H9 (cell line): ENCODE measurements around the gene VN1R2. TPM values are rescaled to one million over a fixed set of nuclear protein-coding genes. Genes with fewer than 3 reads are reported as not detected.

ENCODE experiments used
- DNase-seq: peaks from one replicate; pipeline ENCODE4 v3.0.0-alpha.2; 2017
- H2AFZ ChIP-seq: one replicate; pipeline ENCODE4 v1.6.1; 2013; ENCODE audit warnings: mild to moderate bottlenecking, low read length, control low read depth, moderate library complexity
- H2AK5ac ChIP-seq: 2 replicates; pipeline ENCODE4 v1.6.1; 2013; ENCODE audit warnings: low read length, control low read depth, mixed read lengths; ENCODE audit not compliant: insufficient read length
- H2BK120ac ChIP-seq: one replicate; pipeline ENCODE4 v1.6.1; 2013; ENCODE audit warnings: low read depth, mild to moderate bottlenecking, low read length, control low read depth, inconsistent platforms; ENCODE audit not compliant: poor library complexity, severe bottlenecking
- H2BK12ac ChIP-seq: 2 replicates; pipeline ENCODE4 v1.6.1; 2013; ENCODE audit warnings: low read length, control low read depth, mixed read lengths, low read depth; ENCODE audit not compliant: insufficient read length
- H2BK15ac ChIP-seq: 2 replicates; pipeline ENCODE4 v1.6.1; 2013; ENCODE audit warnings: low read depth, low read length, control low read depth
- H2BK20ac ChIP-seq: one replicate; pipeline ENCODE4 v1.6.1; 2013; ENCODE audit warnings: low read depth, mild to moderate bottlenecking, low read length, control low read depth, inconsistent platforms; ENCODE audit not compliant: poor library complexity, severe bottlenecking
- H2BK5ac ChIP-seq: 2 replicates; pipeline ENCODE4 v1.6.1; 2013; ENCODE audit warnings: low read length, control low read depth, mixed read lengths; ENCODE audit not compliant: insufficient read length
- H3K14ac ChIP-seq: 2 replicates; pipeline ENCODE4 v1.6.1; 2013; ENCODE audit warnings: low read length, control low read depth; ENCODE audit not compliant: insufficient read depth
- H3K18ac ChIP-seq: 2 replicates; pipeline ENCODE4 v1.6.1; 2013; ENCODE audit warnings: low read depth, mild to moderate bottlenecking, mixed read lengths, low read length, control low read depth; ENCODE audit not compliant: insufficient read length
- H3K23ac ChIP-seq: 2 replicates; pipeline ENCODE4 v1.6.1; 2013; ENCODE audit warnings: low read length, control low read depth, mixed read lengths, low read depth; ENCODE audit not compliant: insufficient read length
- H3K23me2 ChIP-seq: 2 replicates; pipeline ENCODE4 v1.6.1; 2013; ENCODE audit warnings: low read depth, mild to moderate bottlenecking, mixed read lengths, low read length, control low read depth; ENCODE audit not compliant: insufficient read length, poor library complexity, severe bottlenecking
- H3K27ac ChIP-seq: 2 replicates; pipeline ENCODE4 v1.5.1; 2013; ENCODE audit warnings: low read length, control low read depth, mixed read lengths, low read depth; ENCODE audit not compliant: insufficient read length
- H3K27me3 ChIP-seq: 2 replicates; pipeline ENCODE4 v1.6.1; 2013; ENCODE audit warnings: low read length, control low read depth, inconsistent platforms; ENCODE audit not compliant: insufficient read depth
- H3K4ac ChIP-seq: 2 replicates; pipeline ENCODE4 v1.6.1; 2013; ENCODE audit warnings: low read depth, mild to moderate bottlenecking, control low read depth, inconsistent platforms, low read length, moderate library complexity
- H3K4me1 ChIP-seq: 2 replicates; pipeline ENCODE4 v1.6.1; 2013; ENCODE audit warnings: low read length, control low read depth, inconsistent platforms; ENCODE audit not compliant: insufficient read depth
- H3K4me2 ChIP-seq: 2 replicates; pipeline ENCODE4 v1.6.1; 2013; ENCODE audit warnings: low read length, control low read depth, mixed read lengths; ENCODE audit not compliant: insufficient read length, insufficient read depth
- H3K56ac ChIP-seq: 2 replicates; pipeline ENCODE4 v1.6.1; 2013; ENCODE audit warnings: low read depth, mild to moderate bottlenecking, mixed read lengths, low read length, control low read depth; ENCODE audit not compliant: insufficient read length
- H3K79me1 ChIP-seq: 2 replicates; pipeline ENCODE4 v1.6.1; 2013; ENCODE audit warnings: low read depth, mild to moderate bottlenecking, moderate library complexity, low read length, control low read depth, inconsistent platforms; ENCODE audit not compliant: insufficient read depth, poor library complexity, severe bottlenecking
- H3K79me2 ChIP-seq: 2 replicates; pipeline ENCODE4 v1.6.1; 2013; ENCODE audit warnings: low read length, control low read depth, inconsistent platforms; ENCODE audit not compliant: insufficient read depth
- H3K9ac ChIP-seq: 2 replicates; pipeline ENCODE4 v1.6.1; 2013; ENCODE audit warnings: low read length, control low read depth, mixed read lengths; ENCODE audit not compliant: insufficient read length; ENCODE audit errors: extremely low read depth
- H3K9me3 ChIP-seq: one replicate; pipeline ENCODE4 v1.6.1; 2013; ENCODE audit warnings: low read depth, low read length, inconsistent platforms; ENCODE audit not compliant: control insufficient read depth
- H3T11ph ChIP-seq: one replicate; pipeline ENCODE4 v1.6.1; 2013; ENCODE audit warnings: mild to moderate bottlenecking, low read length, control low read depth, inconsistent platforms
- H4K20me1 ChIP-seq: one replicate; pipeline ENCODE4 v1.6.1; 2013; ENCODE audit not compliant: control insufficient read depth, insufficient read length, insufficient read depth
- H4K5ac ChIP-seq: 2 replicates; pipeline ENCODE4 v1.6.1; 2013; ENCODE audit warnings: low read depth, mild to moderate bottlenecking, mixed read lengths, low read length, control low read depth; ENCODE audit not compliant: insufficient read length
- H4K8ac ChIP-seq: replicated peaks from 2 replicates; pipeline ENCODE4 v1.6.1; 2013; ENCODE audit warnings: low read length, control low read depth, mixed read lengths, low read depth; ENCODE audit not compliant: insufficient read length
- H4K91ac ChIP-seq: 2 replicates; pipeline ENCODE4 v1.6.1; 2013; ENCODE audit warnings: low read depth, mild to moderate bottlenecking, moderate library complexity, mixed read lengths, low read length, control low read depth; ENCODE audit not compliant: insufficient read length
- H3K27ac Mint-ChIP-seq, 3 experiments: 2 replicates in 2 of 3; 3 replicates in 1 of 3; pipeline ENCODE4 v1.8.0; 2020 to 2021; ENCODE audit warnings: mixed read lengths in 3 of 3, mild to moderate bottlenecking in 1 of 3, moderate library complexity in 1 of 3
- H3K27me3 Mint-ChIP-seq: 2 replicates; pipeline ENCODE4 v1.8.0; 2021; ENCODE audit warnings: low read depth, mild to moderate bottlenecking, moderate library complexity, mixed read lengths
- H3K36me3 Mint-ChIP-seq, 3 experiments: 2 replicates in 2 of 3; 3 replicates in 1 of 3; pipeline ENCODE4 v1.8.0; 2020 to 2021; ENCODE audit warnings: low read depth in 3 of 3, mixed read lengths in 3 of 3; ENCODE audit not compliant: insufficient read depth in 1 of 3
- H3K4me1 Mint-ChIP-seq, 2 experiments: 2 replicates each; pipeline ENCODE4 v1.8.0; 2020; ENCODE audit warnings: mixed read lengths in 2 of 2
- H3K4me3 Mint-ChIP-seq, 2 experiments: 2 replicates in 1 of 2; 3 replicates in 1 of 2; pipeline ENCODE4 v1.8.0; 2020 to 2021; ENCODE audit warnings: mild to moderate bottlenecking in 2 of 2, mixed read lengths in 2 of 2, moderate library complexity in 1 of 2
- H3K9me3 Mint-ChIP-seq, 2 experiments: 2 replicates in 1 of 2; 3 replicates in 1 of 2; pipeline ENCODE4 v1.8.0; 2020; ENCODE audit warnings: mild to moderate bottlenecking in 2 of 2, mixed read lengths in 2 of 2, moderate library complexity in 1 of 2
- WGBS: extraction: QIAGEN DNeasy Blood & Tissue Kit; methylation state at CpG from one replicate; pipeline ENCODE4 v1.1.7; 2013; ENCODE audit warnings: missing lambda C conversion rate, low lambda C conversion rate, mixed read lengths; ENCODE audit not compliant: insufficient read length; ENCODE audit errors: extremely low coverage; 5-methylcytosine and 5-hydroxymethylcytosine counted together
- total RNA-seq: library from RNA; stranded (reverse); gene quantifications from 2 replicates; pipeline ENCODE4 v1.2.1, GENCODE V29; 2021
- TF ChIP-seq, protein P1 (sequence below): fragments of 200-600 bp; sonication (generic); conservative IDR thresholded peaks from 3 replicates; pipeline ENCODE4 v1.8.0; 2021; ENCODE audit warnings: antibody characterized with exemption, mild to moderate bottlenecking

Gene VN1R2
- total RNA-seq, 1 experiment from 2014 or later = not detected

DNA sequence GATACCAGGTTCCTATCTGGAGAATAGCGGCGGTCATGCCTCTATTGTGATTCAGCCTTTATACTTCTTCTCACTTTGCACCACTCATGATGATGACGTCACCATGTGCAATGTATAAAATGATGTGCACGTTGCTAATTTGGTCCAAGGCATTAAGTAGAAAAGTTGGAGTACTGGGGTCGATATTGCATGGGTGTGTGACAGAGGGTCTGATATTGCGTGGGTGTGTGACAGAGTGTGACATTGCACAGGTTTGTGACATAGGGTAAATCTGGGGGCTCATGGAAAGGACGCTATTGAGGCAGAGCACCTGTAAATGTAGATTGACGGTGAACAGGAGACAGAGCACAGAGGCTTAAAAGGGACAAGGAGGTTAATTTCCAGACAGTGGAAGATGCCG is 14.0 kb downstream of the VN1R2 start:
- Histone ChIP-seq H4K91ac (no peak overlapping the region), H3K79me2 (no peaks in the 10 kb centered on the region), H2BK12ac (no peak overlapping the region), H3K79me1 (no peaks in the 10 kb centered on the region), H2BK5ac (no peak overlapping the region), H2BK120ac (no peak overlapping the region), H2BK15ac (no peak overlapping the region), H3K4me1 (no peaks in the 10 kb centered on the region), H3K27ac (no peak overlapping the region), H3T11ph (no peak overlapping the region), H3K9ac (no peak overlapping the region), H3K9me3 (peaks cover 20% of the 10 kb centered on the region), H3K4me2 (no peak overlapping the region), H4K20me1 (no peaks in the 10 kb centered on the region), H3K23me2 (no peaks in the 10 kb centered on the region), H3K27me3 (no peaks in the 10 kb centered on the region; the same call in 1 of the 2 replicates), H3K23ac (no peak overlapping the region), H4K8ac (no peak overlapping the region), H4K5ac (no peak overlapping the region), H3K4ac (no peak overlapping the region), H2BK20ac (no peak overlapping the region), H3K56ac (no peak overlapping the region), H3K18ac (no peak overlapping the region), H2AK5ac (no peak overlapping the region), H3K14ac (no peak overlapping the region), H2AFZ (no peak overlapping the region)
- Mint-ChIP-seq H3K27me3 (peaks cover 18% of the 10 kb centered on the region), H3K4me1 (no peaks in the 10 kb centered on the region), H3K27ac (no peak overlapping the region), H3K36me3 (peaks cover 2 to 9% (median 9%) of the 10 kb centered on the region in 3 experiments; a peak in 6 of 7 replicates), H3K9me3 (peaks cover 61 to 69% of the 10 kb centered on the region in 2 experiments), H3K4me3 (no peak overlapping the region)
- WGBS = no CpG with 5 or more reads among the region's 9 CpGs
- DNase-seq = no peak
- TF ChIP-seq, protein P1, sequence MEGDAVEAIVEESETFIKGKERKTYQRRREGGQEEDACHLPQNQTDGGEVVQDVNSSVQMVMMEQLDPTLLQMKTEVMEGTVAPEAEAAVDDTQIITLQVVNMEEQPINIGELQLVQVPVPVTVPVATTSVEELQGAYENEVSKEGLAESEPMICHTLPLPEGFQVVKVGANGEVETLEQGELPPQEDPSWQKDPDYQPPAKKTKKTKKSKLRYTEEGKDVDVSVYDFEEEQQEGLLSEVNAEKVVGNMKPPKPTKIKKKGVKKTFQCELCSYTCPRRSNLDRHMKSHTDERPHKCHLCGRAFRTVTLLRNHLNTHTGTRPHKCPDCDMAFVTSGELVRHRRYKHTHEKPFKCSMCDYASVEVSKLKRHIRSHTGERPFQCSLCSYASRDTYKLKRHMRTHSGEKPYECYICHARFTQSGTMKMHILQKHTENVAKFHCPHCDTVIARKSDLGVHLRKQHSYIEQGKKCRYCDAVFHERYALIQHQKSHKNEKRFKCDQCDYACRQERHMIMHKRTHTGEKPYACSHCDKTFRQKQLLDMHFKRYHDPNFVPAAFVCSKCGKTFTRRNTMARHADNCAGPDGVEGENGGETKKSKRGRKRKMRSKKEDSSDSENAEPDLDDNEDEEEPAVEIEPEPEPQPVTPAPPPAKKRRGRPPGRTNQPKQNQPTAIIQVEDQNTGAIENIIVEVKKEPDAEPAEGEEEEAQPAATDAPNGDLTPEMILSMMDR = no peak
